Measurements from ENCODE around the gene MYH11. TPM values are rescaled to one million over a fixed set of nuclear protein-coding genes. Genes with fewer than 3 reads are reported as not detected.

MYH11 gene
- 10 to 100 TPM; 19.5 to 63.2 (median 24.6) TPM for total RNA-seq

DNA sequence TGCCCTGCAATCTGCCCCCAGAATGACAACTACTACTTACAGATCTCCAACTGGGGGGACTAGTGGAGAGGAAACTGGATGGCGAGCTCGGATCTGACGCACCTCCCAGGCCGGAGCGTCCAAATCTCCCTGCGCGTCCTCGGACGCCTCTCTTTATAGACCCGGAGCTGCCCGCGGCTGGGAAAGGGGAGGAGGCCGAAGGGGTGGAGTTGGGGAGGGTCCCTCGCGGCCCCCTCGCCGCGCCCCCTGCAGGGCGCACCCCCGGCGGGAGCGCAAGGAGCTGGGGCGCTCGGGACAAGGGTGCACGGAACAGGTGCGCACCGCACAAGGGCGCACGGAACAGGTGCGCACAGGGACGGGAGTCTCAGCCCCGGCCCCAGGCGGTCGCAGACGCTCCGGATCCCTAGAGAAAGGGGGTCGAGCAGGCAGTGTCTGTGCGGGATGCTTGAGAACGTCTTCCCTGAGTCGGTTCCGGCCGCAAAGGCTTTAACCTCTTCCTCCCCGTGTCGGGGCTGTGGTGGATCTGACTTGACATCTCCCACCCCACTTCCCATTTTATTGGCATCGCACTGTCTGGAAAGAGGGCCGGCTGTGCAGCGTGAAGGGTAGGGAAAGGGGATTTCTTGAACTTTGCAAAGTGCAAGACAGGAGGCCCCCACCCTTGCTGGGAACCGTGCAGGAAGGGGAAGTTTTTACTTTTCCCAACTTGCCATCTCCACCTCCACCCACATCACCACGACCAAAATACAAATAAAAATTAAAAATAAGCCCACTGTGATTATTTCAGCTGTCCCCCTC, at the start of gene MYH11:
Gene MYH11 (minus strand): TSS at position 128 of the 798 bp plus-strand sequence. CDS start 18,776 bp downstream, outside the sequence.
- no peak for DNase-seq
- H3K36me3 ChIP-seq = no peaks in the 10 kb centered on the region
- H3K4me3 ChIP-seq (replicated peaks in 1 of 3) = peak within 1 kb of the TSS in 1 of 3 donors; percentile 3
- no peaks in the 10 kb centered on the region for H3K27me3 ChIP-seq
- TF ChIP-seq POLR2A (IDR thresholded peaks at IDR 0.05) = no peak
- TF ChIP-seq, protein P1, sequence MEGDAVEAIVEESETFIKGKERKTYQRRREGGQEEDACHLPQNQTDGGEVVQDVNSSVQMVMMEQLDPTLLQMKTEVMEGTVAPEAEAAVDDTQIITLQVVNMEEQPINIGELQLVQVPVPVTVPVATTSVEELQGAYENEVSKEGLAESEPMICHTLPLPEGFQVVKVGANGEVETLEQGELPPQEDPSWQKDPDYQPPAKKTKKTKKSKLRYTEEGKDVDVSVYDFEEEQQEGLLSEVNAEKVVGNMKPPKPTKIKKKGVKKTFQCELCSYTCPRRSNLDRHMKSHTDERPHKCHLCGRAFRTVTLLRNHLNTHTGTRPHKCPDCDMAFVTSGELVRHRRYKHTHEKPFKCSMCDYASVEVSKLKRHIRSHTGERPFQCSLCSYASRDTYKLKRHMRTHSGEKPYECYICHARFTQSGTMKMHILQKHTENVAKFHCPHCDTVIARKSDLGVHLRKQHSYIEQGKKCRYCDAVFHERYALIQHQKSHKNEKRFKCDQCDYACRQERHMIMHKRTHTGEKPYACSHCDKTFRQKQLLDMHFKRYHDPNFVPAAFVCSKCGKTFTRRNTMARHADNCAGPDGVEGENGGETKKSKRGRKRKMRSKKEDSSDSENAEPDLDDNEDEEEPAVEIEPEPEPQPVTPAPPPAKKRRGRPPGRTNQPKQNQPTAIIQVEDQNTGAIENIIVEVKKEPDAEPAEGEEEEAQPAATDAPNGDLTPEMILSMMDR (IDR thresholded peaks at IDR 0.05) = no peak
- peaks cover 4 to 18% of the 10 kb centered on the region in 2 donors for H3K4me1 ChIP-seq
- H3K27ac ChIP-seq = no peak within 1 kb of the TSS
- H3K9me3 ChIP-seq = no peaks in the 10 kb centered on the region
- intact Hi-C loops (cut with DNase I) = no loop called here
- 0% methylated on average over 7 to 39 of the region's 49 CpGs for WGBS, 2 donors

DNA sequence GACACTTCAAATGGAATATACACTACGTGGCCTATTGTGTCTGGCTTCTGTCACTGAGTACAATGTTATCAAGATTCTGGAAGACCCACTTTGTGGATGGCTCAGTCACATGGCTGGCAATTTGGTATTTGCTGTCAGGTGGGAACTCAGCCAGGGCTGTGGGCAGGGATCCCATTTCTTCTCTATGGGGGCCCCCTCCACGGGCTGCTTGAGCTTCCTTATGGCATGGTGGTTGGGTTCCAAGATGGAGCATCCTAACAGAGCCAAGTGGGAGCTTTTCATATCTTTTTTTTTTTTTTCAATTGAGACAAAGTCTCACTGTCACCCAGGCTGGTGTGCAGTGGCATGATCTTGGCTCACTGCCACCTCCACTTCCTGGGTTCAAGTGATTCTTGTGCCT, 49.6 kb upstream of the MYH11 start:
- Histone ChIP-seq H3K27ac (no peak overlapping the region), H3K27me3 (no peaks in the 10 kb centered on the region), H3K4me1 (peaks cover 0 to 3% of the 10 kb centered on the region in 2 donors), H3K4me3 (replicated peaks in 1 of 3) (no peak overlapping the region), H3K36me3 (no peaks in the 10 kb centered on the region), H3K9me3 (no peaks in the 10 kb centered on the region)
- DNase-seq = no peak
- WGBS, 2 donors = 69 to 76% methylated on average over 2 of the region's 2 CpGs
- no peak for TF ChIP-seq POLR2A (IDR thresholded peaks at IDR 0.05)
- intact Hi-C loops (cut with DNase I) = no loop called here

GRCh38 chr16:15903960-15904359, 47.1 kb upstream of the MYH11 start:
- H3K27ac ChIP-seq = no peak overlapping the region
- no peak for DNase-seq
- intact Hi-C loops (cut with DNase I) = no loop called here
- no peaks in the 10 kb centered on the region for H3K36me3 ChIP-seq
- no peak for TF ChIP-seq POLR2A (IDR thresholded peaks at IDR 0.05)
- TF ChIP-seq, protein P1 (IDR thresholded peaks at IDR 0.05) = no peak
- no peaks in the 10 kb centered on the region for H3K9me3 ChIP-seq
- H3K4me3 ChIP-seq (replicated peaks in 1 of 3) = no peak overlapping the region
- no peaks in the 10 kb centered on the region for H3K27me3 ChIP-seq
- WGBS, 2 donors = 97 to 98% methylated on average over 5 of the region's 5 CpGs
- peaks cover 7 to 9% of the 10 kb centered on the region in 2 donors for H3K4me1 ChIP-seq

- 82 to 86% methylated on average over 6 of the region's 6 CpGs for WGBS, 2 donors
- H3K36me3 ChIP-seq = no peaks in the 10 kb centered on the region
- no peak for DNase-seq
- intact Hi-C loops (cut with DNase I) = no loop called here
- no peak overlapping the region for H3K4me3 ChIP-seq (replicated peaks in 1 of 3)
- H3K27ac ChIP-seq = no peak overlapping the region
- TF ChIP-seq, protein P1 (IDR thresholded peaks at IDR 0.05) = no peak
- no peak for TF ChIP-seq POLR2A (IDR thresholded peaks at IDR 0.05)
- no peaks in the 10 kb centered on the region for H3K27me3 ChIP-seq
- H3K9me3 ChIP-seq = no peaks in the 10 kb centered on the region
- H3K4me1 ChIP-seq = peaks cover 6 to 7% of the 10 kb centered on the region in 2 donors
Observed at GRCh38 chr16:15900901-15901500, 44.2 kb upstream of the MYH11 start.

DNA sequence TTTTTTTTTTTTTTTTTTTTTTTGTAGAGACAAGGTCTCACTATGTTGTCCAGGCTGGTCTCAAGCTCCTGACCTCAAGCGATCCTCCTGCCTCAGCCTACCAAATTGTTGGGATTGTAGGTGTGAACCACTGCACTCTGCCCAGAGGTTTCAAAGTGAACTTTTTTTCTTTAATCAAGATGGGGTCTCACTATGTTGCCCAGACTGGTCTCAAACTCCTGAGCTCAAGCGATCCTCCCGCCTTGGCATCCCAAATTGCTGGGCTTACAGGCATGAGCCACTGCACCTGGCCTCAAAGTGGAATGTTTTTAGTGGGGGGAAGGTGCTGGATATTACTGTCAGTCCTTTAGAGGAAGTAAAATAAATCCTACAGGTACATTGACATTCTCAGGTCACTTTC, 43.5 kb upstream of the MYH11 start:
- Histone ChIP-seq H3K36me3 (no peaks in the 10 kb centered on the region), H3K9me3 (no peaks in the 10 kb centered on the region), H3K4me1 (peaks cover 6 to 7% of the 10 kb centered on the region in 2 donors), H3K27me3 (no peaks in the 10 kb centered on the region), H3K27ac (no peak overlapping the region), H3K4me3 (replicated peaks in 1 of 3) (no peak overlapping the region)
- DNase-seq = no peak
- intact Hi-C loops (cut with DNase I) = no loop called here
- 95 to 98% methylated on average over 3 of the region's 3 CpGs for WGBS, 2 donors
- TF ChIP-seq, protein P1 (IDR thresholded peaks at IDR 0.05) = no peak
- TF ChIP-seq POLR2A (IDR thresholded peaks at IDR 0.05) = no peak

Measured in thyroid gland (tissue), 4 donors.